CD4-positive, alpha-beta T cell treated with Interleukin-4 for 4 hours (primary cell): ENCODE data around the gene ROM1.

ENCODE experiments used
- DNase-seq: peaks from one replicate; pipeline ENCODE4 v3.0.0-alpha.2; 2020

ROM1 gene

DNA sequence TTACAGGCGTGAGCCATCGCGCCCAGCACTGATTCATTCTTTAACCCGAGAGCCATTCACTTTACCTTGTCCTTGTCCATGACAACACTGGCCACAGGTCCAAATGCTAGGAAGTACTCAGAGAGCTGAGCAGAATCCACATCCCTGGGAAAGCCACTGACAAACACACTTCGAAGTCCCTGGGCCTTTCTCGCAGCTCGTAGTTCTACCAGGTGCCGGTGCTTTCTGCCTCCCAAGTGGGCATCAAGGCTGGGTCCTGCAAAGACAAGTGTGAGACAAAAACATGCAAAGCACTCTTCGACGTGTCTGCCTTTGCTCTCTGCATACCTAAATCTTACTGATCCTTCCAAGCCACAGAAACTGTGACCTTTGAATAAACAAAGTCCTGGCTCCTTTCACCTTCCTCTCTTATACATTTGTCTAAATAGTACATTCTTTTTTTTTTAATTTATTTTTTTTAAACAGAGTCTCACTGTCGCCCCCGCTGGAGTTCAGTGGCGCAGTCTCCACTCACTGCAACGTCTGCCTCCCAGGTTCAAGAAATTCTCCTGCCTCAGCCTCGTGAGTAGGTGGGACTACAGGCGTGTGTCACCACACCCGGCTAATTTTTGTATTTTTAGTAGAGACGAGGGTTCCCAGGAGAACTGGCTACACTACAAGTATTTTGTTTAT lies 24.0 kb upstream of the ROM1 start:
- DNase-seq: no peak

DNA sequence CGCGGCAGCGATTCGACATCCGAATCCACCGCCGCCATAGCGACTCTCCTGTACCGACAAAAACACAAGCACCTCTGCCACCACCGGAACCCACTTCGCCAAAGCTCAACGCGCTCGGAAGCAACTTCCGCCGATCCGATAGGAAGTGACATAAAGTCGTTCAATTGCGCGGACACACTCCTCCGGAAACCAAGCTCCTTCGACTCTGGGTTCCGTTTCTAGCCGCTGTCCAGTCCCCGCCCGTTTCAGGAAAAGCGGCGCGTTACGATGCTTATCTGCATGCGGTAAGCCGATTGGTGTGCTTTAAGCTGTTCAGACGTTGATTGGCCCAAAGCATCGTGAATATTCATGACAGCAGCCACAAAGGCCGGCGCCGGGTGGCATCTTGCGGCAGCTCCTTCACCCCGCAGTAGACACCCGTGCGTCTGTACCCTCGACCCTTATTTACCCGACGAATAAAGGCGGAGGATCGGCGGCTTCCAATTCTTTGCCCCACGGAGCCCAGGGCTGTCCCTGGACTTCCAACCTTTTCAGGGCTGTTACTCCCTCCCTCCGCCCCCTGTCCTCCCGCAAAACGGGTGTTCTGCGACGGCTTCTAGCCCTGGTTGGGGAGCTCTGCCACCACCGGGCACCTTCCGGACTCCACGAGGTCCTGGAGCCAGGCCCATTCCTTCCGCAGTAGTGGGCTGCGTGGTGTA lies 21.5 kb upstream of the ROM1 start, which contains the start of gene TUT1:
TSS of gene TUT1 (minus strand) at position 76 of the 698 bp plus-strand sequence. CDS start at position 38, 38 bp downstream.
- DNase-seq: peak; percentile 99

DNA sequence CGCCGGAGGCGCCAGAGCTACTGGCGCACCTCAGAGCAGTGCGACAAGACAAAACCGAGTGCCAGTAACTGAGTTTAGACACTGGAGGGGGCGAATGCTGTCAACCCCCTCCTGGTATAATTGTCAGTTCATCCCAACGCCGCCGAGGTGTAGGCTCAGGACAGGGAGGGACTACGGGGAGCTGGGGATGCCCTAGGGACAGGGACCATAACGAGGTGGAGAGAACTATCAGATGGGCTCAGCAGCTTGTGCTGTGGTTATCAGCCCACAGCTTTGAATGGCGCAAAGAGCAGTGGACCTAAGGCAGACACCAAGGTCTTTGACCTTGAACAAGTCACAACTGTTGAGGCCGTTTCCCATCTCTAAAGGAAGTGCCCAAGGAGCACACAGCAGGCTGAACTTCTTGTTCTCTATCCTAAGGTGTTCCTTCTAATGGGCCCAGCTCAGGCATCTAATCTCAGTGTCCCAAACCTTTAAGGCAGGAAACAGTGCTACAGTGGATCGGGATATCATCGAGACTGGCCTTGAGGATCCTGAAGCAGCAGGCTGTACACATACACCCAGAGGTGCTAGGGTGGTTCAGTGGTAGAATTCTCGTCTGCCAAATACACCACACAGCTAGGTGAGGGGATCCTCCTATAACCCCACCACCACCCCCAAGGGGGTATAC lies 20.8 kb upstream of the ROM1 start:
- DNase-seq: no peak

DNA sequence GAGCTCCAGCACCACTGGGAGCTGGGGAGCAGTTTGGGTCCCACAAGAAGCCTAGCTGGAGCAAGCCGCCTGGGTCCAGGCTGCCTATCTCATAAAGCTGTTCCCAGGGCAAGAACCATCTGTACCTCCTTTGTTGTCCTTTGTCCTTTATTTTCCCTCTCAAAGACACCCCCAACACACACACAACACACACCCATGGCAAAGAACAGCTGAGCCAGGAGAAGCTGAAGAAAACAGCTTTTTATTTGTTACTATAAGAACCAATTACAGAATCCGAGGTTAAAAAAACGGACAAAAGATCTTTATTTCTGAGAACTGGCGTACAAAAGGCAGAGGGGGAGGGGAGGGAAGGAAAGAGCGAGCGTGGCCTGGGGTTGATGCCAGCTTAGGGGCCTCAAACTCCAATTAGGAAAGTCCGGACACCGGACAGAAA lies 20.1 kb upstream of the ROM1 start:
- DNase-seq: no peak

DNA sequence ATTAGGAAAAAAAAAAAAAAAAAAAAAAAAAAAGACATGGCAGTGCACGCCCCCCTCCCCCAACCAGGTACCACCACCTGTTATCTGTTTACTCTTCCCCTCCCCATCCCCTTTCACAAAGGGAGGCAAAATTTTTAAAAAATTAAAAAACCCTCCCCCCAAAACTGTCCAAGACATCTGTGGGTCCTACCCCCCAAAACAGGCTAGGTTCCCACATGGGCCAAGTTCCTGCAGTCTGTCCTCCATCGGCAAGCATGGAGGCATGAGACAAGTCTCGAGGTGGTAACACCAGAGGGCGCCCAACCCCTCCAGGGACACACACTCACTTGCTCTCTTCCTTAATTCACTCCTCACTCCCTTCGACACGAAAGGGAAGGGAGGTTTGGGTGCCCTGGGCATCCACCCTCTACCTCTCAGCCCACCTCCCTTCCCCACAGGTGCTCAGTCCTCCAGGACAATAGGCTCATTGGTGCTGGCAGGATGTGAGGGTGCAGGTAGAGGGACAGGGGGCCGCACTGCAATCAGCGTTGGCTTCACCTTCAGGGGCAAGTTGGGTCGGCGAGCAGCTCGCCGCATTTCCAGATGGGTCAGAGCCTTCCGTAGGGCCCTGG lies 19.5 kb upstream of the ROM1 start:
- DNase-seq: peak; percentile 78

DNA sequence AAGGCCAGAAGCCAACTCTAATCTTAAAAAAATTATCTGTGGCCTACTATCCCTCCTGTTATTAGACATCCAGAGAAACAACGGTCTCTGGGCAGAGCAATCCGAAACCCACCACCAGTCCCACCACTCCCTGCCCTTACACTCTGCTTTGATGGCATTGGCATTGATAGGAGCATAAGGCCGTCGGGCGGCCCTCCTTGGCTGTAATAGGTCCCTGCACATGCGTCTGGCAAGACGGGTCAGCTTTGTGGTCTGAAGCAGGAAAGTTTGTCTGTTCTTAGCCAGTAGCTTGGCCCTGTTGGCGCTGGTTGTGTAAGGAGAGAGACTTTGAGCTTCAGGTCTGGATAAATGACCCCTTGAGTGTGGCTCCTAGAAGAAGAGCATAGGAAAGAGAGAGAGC lies 17.9 kb upstream of the ROM1 start:
- DNase-seq: no peak

DNA sequence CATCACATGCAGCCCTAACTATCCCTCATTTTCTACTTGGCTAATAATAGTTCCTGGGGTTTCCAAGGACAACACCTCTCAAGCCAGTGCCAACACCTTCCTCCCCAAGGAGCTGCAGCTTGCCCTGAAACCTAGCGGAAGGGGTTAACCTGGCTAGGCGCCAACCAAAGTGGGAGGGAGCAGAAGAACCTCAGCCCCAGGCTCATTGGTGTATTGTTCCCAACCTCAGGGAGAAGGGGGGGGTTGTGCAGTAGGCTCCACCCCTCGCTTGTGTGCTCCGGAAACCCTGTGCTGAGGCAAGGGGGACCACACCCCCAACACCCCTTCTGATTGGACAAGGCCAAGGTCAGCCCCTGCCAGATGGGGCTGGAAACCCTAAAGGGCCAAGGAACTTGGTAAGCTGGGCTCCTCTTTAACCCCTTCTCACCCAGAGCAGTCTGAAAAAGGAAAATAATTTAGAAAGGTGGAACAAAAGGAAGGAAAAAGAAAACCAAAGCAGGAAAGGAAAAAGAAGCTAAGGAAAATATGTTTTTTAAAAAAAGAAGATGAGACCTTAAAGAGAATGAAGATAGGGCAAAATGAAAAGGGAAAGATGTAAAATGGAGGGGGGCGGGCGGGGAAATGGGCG lies 13.9 kb upstream of the ROM1 start:
- DNase-seq: peak; percentile 99

DNA sequence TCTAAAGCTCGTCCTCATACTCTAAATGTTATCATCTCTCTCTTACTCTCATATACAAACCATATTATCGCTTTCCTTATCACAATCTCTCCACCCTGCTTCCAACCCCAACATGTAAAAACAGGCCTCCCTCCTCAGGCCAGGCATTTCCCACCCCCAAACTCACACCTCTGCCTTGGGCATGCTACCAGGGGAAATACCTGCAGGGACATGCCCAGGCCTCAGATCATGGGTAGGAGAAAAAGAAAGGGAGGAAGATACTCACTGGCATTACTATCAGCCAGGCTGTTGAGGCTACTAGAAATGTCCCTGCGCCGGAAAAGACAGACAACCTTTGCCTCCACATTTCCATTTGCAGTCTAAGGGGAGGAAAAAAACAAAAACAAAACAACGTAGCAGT lies 13.2 kb upstream of the ROM1 start:
- DNase-seq: no peak

DNA sequence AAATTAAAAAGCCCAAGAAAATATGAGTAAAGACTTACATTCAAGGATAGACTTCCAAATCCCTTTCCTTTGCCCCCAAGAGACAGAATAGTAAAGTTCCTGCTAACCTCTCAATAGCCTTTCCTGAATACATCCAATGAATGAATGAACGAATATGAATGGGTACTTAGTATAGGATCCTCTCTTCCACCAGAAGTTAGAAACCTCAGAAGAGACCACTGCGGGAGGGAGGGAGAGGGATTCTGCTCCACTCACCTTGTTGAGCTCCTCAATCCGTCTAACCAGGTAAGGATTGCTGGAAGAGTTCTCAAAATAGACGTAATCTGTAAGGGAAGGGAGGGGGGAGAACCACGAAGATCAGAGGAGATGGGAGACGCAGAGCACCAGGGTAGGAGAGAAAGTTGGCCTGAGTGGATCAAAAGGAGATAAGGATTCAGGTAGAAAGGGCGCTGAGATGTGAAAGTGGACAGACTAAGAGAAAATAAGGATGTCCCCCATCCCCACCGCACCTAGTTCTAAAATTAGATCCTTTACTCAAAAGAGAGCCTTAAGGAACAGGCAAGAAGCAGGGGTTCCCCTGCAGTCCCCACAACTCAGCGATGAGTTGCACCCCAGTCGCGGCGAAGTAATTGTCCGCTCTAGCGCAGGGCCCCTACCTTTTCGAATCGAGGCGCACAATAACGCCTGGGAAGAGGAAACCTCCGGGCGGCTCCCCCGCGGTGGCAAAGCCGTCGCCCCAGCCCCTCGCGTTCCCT lies 12.5 kb upstream of the ROM1 start:
- no peak for DNase-seq

DNA sequence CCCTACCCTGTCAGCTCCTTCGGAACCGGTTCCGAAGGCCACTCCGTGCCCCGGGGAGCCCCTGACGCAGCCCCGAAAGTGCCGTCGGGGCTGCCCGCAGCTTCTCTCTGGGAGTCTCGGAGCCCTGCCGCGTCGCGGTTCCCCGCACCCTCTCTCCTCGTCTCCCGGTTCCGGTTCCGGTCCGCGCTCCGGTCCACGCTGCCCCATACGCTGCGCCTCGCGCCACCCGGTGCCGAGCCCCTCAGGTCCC lies 12.0 kb upstream of the ROM1 start:
- DNase-seq: no peak

DNA sequence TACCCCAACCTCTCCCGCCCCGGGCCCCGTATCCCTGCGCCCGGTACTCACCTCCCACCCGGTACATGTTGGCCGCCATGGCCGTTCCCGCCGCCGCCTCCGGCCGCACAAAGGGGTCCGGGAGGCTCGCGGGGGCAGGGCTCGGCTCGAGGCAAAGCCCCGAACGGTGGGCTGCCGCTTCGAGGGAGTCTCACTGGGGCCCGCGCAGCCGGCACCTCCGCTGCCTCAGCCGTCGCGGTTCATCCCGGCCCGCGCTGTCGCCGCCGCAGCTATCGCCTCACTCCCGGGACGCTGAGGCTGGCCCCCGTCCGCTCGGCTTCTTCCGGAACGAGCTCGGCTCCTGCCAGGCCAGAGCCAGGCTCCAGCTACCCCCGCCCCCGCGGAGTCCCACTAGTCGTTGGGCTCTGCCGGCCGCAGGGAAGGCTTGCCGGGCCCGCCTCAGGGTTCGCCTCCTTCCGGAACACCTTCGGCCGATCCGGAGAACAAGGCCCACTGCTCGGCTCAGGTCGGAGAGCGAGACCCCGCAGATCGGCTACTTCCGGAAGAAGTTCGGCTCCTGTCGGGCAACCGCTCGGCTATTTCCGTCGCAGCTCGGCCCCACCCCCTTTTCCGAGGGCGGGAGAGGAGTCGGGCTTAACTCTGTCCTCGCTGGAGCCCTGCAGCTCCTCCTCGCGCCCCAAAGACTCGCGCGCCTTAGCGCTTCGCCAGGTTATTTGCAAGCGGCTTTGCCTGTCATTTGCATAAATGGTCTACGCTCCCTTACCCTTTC lies 11.5 kb upstream of the ROM1 start, which contains the start of gene MTA2:
TSS of gene MTA2 (minus strand) at position 494 of the 769 bp plus-strand sequence. CDS start at position 79, 415 bp downstream.
- peak; percentile 97 for DNase-seq

DNA sequence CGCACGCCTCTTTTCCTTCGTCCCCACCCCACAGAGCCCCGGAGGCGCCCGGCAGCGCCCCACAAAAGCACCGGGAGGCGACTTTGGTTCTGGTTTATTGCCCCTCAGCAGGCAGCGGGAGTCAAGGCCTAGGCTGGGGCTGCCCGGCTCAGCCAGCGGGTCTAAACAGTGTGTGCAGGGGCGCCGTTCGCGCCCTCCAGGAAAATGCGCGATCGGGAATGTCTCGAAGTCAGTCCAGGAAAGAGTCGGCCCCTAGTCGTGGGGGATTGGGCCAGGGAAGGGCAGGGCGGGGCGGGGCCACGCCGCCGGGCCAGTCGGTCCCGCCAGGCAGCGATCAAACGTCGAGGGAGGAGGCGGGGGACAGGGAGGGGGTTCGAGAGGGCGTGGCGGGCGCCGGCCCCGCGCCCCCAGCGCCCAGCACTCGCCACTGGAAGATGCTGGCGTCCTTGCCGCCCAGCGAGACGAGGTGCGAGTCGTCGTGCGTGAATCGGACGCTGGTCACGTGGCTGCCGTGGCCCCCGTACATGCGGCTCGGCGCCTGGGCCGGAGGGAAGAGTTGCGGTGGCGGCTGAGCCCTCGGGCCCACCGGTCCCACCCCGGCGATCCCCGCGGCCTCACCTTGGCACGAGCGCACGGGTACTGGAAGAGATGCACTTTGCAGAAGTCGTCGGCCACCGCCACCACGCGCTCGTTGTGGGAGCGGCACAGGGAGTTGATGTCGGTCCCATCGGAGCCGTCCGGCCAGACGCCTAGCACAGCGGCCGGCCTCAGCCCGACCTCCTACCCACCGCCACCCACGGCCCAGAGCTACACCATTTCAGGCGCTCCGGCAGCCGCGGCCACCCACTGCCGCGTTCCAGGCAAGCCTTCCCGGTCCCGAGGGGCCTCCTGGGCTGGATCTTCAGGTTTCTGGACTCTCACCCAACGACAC lies 10.7 kb upstream of the ROM1 start:
- peak; percentile 29 for DNase-seq

DNA sequence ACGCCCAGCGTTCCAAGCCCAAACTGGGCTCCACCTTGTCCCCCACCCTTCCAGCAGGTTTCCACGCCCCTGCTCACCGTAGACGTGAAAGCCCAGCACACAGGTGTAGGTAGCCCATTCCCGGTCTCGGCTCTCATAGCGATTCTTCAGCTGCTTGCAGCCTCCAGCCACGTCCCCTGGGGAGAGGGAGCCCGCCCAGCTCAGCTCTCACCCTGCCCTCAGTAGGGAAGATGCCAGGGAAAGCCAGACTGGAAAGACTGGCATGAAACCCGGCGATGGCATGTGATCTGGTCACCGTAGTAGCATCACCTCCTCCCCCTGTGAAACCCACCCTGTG lies 10.0 kb upstream of the ROM1 start:
- DNase-seq: no peak

DNA sequence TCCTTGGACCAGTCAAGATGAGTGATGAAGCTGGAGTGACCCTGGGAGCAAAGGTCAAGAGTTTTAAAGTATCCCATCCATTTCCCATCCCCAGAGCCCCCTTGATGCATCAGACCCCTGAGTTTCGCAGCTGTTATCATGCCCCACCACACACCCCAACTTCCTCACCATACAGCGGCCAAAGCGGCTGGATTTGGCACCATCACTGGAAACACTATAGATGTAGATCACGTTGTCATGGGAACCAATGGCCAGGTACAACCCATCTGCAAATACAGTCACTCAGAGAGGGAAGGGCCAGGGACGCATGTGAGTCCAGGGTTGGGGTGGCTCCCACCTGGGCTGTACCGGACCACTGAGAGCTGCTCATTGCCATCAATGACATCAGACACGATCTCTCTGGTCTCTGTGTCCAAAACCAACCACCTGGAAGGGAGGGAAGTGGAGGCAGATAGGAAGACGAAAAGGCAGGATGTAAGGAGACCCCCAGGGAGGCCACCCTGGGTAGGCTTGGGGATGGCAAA lies 9.2 kb upstream of the ROM1 start:
- DNase-seq: no peak

DNA sequence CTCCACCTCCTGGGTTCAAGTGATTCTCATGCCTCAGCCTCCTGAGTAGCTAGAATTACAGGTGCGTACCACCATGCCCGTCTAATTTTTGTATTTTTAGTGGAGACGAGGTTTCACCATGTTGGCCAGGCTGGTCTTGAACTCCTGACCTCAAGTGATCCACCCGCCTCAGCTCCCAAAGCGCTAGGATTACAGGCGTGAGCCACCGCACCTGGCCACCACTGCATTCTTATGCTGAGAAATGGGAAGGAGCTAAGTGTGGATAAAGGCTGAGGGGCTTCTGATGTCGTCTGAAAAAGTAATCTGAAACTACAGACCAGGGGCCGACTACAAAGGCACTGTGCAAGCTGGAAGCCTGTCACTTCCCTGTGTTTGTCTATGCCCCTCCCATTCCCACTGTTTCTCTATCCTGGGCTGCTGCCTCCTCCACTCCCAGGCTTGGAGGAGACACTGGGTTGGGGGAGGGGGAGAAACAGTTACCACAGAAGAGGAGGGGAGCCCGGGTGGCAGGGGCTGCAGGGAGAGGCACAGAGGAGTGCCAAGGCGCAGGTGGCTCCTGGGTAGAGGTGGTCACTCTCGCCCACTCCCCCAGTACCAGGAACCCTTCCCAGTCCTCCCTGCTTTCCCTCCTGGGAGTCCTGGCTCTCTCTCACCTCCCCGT lies 8.5 kb upstream of the ROM1 start:
- DNase-seq: no peak

DNA sequence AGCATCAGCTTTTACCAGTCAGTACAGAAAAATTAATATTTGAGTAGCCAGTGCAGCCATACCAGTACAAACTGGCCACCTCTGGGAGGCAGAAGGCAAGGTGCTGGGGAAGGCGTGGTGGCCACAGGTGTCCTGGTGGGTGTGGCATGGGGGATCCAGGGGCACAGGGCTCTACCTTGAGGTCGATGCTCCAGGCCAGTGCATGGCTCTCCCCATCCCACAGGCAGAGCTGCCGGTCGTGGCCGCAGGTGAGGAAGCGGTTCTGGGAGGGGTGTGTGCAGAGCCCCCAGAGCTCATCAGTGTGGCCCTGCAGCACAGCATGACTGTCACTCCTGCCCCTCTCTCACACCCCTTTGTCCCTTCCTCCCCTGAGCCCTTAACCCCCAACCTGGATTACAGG lies 7.6 kb upstream of the ROM1 start:
- DNase-seq: no peak

DNA sequence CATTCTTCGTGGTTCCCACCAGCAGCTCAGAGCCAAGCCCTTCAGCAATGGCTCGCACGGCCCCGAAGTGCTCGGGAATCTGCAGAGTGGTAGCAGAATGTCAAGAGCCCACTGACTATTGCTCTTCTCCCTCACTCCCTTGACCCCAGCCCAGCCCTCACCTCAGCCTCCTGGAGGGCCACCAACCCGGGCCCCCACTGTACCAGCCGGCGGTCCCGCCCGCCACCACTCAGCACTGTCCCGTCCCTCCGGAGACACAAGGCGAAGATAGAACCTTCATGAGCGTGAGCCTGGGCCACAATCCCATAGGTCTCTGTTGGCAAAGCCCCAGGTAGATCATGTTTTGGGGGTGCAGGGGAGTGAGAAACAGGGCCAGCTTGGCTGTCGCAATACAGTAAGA lies 7.2 kb upstream of the ROM1 start:
- no peak for DNase-seq

DNA sequence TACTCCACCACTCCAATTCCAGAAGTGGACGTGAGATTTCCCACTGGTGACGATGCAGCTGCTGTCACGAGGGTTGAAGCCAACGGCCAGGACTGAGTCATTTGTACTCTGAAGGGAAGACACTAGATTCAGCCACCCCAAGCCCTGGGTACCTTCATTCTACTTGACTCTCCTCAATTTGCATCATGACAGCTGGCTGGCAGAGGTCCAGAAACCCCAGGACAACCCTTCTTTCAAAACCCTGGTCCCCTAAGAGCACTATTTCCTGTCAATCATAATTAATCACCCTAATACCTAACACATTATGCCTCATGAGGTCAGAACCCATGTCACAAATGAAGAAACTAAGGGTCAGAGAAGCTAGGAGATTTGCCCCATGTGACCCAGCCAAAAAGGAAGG lies 5.3 kb upstream of the ROM1 start:
- DNase-seq: no peak

DNA sequence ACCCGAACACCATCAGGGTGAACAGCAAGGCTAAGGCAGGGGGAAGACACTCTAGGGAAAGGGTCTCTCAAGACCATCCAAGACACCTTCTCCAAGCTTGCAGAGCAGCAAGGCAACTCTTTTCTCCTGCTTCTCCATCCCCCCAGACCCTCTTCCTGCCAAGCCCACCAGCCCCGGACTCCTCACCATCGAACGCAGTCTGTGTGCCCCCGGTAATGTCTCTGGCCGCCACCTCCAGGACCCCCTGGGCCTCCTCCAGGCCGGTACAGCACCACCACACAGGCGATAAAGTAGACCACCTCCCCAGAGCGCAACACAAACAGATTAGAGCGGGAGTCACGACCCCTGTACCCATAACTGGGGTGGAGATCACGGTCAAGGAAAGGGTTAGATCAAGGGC lies 4.3 kb upstream of the ROM1 start:
- no peak for DNase-seq

DNA sequence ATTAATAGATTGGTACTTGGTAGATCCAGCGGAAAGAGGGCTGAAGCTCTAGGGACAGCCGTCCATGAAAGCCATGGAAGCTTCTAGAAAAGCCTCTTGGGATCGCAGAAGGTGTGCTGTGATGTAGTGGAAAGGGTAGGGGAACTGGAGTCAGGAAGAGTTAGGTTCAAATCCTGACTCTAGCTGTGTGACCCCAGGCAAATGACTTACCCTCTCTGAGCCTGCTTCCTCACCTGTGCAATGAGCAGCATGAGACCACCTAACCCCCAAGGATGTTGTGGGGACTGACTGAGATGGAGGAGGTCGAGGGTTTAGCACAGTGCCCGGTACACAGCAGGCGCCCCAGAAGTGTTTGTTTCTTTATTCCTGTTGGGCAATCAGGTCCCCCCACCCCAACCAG lies 2.7 kb upstream of the ROM1 start:
- no peak for DNase-seq
